NCI-H748 treated with DMSO at 0.1 percent for 48 hours (cell line): ENCODE results near the gene ERBB2.

Experiments
- DNase-seq: peaks from one replicate; lab custom pipeline; 2025; lab: John Stamatoyannopoulos, UW

The ERBB2 gene

GRCh38 chr17:39699818-39700147, at the start of gene ERBB2:
ERBB2 (plus strand) TSS chr17:39700064; CDS start chr17:39700239, 175 bp downstream.
- DNase-seq = no peak

- no peak for DNase-seq
Observed at GRCh38 chr17:39650121-39650579, 49.7 kb upstream of the ERBB2 start.

- DNase-seq = no peak
Observed at GRCh38 chr17:39651923-39652586, 47.8 kb upstream of the ERBB2 start.

- no peak for DNase-seq
Observed at GRCh38 chr17:39652587-39653315, 47.1 kb upstream of the ERBB2 start.

- DNase-seq = no peak
Observed at GRCh38 chr17:39653316-39653661, 46.6 kb upstream of the ERBB2 start.

- no peak for DNase-seq
Observed at GRCh38 chr17:39653662-39654331, 46.1 kb upstream of the ERBB2 start.

- DNase-seq = no peak
Observed at GRCh38 chr17:39655105-39655504, 44.8 kb upstream of the ERBB2 start.

- DNase-seq = no peak
Observed at GRCh38 chr17:39658346-39658745, 41.5 kb upstream of the ERBB2 start.

- no peak for DNase-seq
Observed at GRCh38 chr17:39658760-39659159, 41.1 kb upstream of the ERBB2 start.

- DNase-seq = no peak
Observed at GRCh38 chr17:39659279-39660010, 40.4 kb upstream of the ERBB2 start.

GRCh38 chr17:39660011-39660360, 39.9 kb upstream of the ERBB2 start:
- DNase-seq = no peak

- no peak for DNase-seq
Observed at GRCh38 chr17:39660397-39661385, 39.2 kb upstream of the ERBB2 start.

- no peak for DNase-seq
Observed at GRCh38 chr17:39661744-39662541, 37.9 kb upstream of the ERBB2 start.

- no peak for DNase-seq
Observed at GRCh38 chr17:39662551-39663339, 37.1 kb upstream of the ERBB2 start.

- no peak for DNase-seq
Observed at GRCh38 chr17:39663340-39663687, 36.5 kb upstream of the ERBB2 start.

GRCh38 chr17:39663688-39664580, 35.9 kb upstream of the ERBB2 start:
- no peak for DNase-seq

- no peak for DNase-seq
Observed at GRCh38 chr17:39664581-39665561, 35.0 kb upstream of the ERBB2 start, which contains the start of gene TCAP. TCAP (plus strand) TSS chr17:39665349; CDS start chr17:39665360, 11 bp downstream.
